22Rv1 (cell line): ENCODE data around the gene CD22.

ENCODE experiments used
- ZFX ChIP-seq: fragments of 450-650 bp; IDR thresholded peaks from 2 replicates; pipeline ENCODE4 v1.6.1; 2017; ENCODE audit warnings: antibody characterized with exemption, borderline replicate concordance
- TF ChIP-seq, protein P1 (sequence below): fragments of 450-650 bp; IDR thresholded peaks from 2 replicates; pipeline ENCODE4 v1.5.1; 2017; ENCODE audit warnings: mild to moderate bottlenecking

DNA sequence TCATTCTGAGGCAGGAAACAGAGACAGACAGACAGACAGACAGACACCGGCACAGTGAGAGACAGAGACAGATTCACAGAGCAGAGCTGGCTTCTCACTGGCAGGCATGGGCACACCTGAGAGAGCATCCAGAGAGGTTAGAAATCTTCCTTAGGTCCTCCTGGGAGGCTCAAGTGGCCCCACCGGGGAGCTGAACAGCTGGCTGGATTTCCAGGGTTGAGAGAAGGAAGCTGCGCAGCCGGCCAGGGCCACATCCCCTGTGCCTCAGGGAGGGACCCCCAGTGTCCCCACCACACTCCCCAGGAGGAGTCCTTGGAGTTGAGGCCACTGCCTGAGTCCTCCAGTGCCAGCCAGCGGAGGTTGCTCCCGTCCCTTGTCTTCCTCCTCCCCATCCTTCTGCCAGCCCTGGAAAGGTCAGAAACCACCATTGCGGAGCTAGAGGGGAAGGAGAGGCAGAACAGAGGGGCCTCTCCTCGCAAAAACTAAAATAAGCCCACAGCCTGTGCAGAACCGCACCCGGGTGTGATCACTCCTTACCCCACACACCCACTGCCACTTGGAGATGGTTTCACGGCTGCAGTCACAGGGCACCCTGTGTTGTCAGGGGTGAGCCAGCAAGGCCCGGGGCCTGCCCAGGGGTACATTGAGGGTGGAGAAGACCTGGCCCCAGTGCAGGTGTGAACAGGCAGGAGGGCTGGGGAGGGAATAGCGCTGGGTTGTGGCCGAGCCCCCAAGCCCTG is 33.4 kb downstream of the CD22 start:
- TF ChIP-seq, protein P1, sequence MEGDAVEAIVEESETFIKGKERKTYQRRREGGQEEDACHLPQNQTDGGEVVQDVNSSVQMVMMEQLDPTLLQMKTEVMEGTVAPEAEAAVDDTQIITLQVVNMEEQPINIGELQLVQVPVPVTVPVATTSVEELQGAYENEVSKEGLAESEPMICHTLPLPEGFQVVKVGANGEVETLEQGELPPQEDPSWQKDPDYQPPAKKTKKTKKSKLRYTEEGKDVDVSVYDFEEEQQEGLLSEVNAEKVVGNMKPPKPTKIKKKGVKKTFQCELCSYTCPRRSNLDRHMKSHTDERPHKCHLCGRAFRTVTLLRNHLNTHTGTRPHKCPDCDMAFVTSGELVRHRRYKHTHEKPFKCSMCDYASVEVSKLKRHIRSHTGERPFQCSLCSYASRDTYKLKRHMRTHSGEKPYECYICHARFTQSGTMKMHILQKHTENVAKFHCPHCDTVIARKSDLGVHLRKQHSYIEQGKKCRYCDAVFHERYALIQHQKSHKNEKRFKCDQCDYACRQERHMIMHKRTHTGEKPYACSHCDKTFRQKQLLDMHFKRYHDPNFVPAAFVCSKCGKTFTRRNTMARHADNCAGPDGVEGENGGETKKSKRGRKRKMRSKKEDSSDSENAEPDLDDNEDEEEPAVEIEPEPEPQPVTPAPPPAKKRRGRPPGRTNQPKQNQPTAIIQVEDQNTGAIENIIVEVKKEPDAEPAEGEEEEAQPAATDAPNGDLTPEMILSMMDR: no peak
- TF ChIP-seq ZFX: no peak
